Progenitor cell of endocrine pancreas (in vitro differentiated cells): ENCODE measurements around the gene EFNB2. TPM values are rescaled to one million over a fixed set of nuclear protein-coding genes. Genes with fewer than 3 reads are reported as not detected.

Experiments used
- DNase-seq: peaks from one replicate; pipeline ENCODE4 v3.0.0; 2021; ENCODE audit warnings: low spot score; ENCODE audit not compliant: unreplicated experiment
- H3K27ac Mint-ChIP-seq: 2 replicates; pipeline ENCODE4 v1.8.0; 2021; ENCODE audit warnings: mild to moderate bottlenecking, moderate library complexity, mixed read lengths
- H3K27me3 Mint-ChIP-seq: 2 replicates; pipeline ENCODE4 v1.8.0; 2021; ENCODE audit warnings: mixed read lengths
- H3K36me3 Mint-ChIP-seq: 2 replicates; pipeline ENCODE4 v1.8.0; 2022; ENCODE audit warnings: mixed read lengths; ENCODE audit not compliant: insufficient read depth
- H3K4me1 Mint-ChIP-seq: 2 replicates; pipeline ENCODE4 v1.8.0; 2021; ENCODE audit warnings: low read depth, mixed read lengths
- H3K4me3 Mint-ChIP-seq: 2 replicates; pipeline ENCODE4 v1.8.0; 2021; ENCODE audit warnings: low read depth, mild to moderate bottlenecking, moderate library complexity, mixed read lengths
- H3K9me3 Mint-ChIP-seq: 2 replicates; pipeline ENCODE4 v1.8.0; 2021; ENCODE audit warnings: low read depth, mixed read lengths
- total RNA-seq: library from RNA; stranded (reverse); gene quantifications from 2 replicates; pipeline ENCODE4 v1.2.1, GENCODE V29; 2021
- TF ChIP-seq, protein P1 (sequence below): fragments of 200-600 bp; sonication (generic); IDR thresholded peaks from one replicate; pipeline ENCODE4 v1.5.0; 2021; ENCODE audit warnings: antibody characterized with exemption, mild to moderate bottlenecking; ENCODE audit not compliant: unreplicated experiment

EFNB2 gene
- total RNA-seq, 1 donor from 2014 or later = 44.2 TPM

DNA sequence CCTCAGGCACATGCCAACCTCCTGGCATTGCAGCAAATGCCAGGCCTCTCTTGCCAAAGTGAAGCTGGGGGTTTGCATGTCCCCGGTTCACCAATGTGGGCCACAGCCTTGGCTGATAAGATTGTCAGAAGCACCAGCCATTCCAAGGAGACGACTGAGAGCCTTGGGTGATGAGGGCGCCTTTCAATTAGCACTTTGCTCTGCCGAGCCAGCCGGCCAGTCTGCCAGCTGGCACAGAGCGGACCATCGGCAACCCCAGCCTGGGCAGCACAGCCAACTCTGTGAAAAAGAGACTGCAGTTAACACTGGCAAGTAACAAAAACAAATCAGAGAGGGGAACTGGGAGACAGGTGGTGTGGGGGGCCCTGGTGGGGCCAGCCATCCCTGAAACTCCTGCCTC is 67.3 kb downstream of the EFNB2 start:
- no peak overlapping the region for H3K4me3 Mint-ChIP-seq

DNA sequence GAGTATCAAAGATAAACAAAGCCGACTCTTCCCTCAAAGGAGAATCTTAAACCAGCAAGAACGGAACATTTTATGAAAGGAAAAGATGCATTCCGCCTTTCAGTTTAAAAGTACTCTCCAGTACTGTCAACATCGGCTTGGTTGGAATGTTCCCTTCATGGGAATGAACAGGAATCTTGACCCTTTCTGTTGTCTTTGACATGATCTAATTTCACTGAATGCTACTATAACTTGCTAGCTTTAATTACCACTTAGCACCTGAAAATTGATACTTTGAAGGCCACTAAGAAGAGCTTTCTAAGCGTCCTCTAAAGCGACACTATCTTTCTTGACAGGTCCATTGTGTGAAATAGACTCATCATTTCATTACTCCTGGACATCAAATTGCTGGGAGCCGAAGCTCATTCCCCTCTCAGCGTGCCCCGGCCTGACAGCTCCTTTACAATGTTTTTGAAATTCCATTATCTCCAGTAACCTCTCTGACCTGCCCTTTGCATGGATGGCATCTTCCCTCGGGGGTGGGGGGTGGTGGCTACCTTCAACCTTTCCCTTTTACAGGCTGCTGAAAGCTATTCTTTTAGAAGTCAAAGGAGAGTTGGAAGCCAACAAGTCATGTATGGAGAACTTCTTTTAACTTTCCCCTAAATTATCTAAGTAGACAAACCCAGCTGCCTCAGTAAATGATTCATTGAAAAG is 67.9 kb downstream of the EFNB2 start:
- TF ChIP-seq, protein P1, sequence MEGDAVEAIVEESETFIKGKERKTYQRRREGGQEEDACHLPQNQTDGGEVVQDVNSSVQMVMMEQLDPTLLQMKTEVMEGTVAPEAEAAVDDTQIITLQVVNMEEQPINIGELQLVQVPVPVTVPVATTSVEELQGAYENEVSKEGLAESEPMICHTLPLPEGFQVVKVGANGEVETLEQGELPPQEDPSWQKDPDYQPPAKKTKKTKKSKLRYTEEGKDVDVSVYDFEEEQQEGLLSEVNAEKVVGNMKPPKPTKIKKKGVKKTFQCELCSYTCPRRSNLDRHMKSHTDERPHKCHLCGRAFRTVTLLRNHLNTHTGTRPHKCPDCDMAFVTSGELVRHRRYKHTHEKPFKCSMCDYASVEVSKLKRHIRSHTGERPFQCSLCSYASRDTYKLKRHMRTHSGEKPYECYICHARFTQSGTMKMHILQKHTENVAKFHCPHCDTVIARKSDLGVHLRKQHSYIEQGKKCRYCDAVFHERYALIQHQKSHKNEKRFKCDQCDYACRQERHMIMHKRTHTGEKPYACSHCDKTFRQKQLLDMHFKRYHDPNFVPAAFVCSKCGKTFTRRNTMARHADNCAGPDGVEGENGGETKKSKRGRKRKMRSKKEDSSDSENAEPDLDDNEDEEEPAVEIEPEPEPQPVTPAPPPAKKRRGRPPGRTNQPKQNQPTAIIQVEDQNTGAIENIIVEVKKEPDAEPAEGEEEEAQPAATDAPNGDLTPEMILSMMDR = no peak
- DNase-seq = no peak
- Mint-ChIP-seq H3K36me3 (no peaks in the 10 kb centered on the region), H3K4me1 (peaks cover 7% of the 10 kb centered on the region), H3K4me3 (no peak overlapping the region), H3K27me3 (peaks cover 33% of the 10 kb centered on the region), H3K9me3 (no peaks in the 10 kb centered on the region), H3K27ac (no peak overlapping the region)

More for the DNA sequence above, 67.3 kb downstream of the EFNB2 start:
- DNase-seq = no peak
- H3K27me3 Mint-ChIP-seq = peaks cover 34% of the 10 kb centered on the region
- H3K27ac Mint-ChIP-seq = peak overlapping the region; percentile 11
- TF ChIP-seq, protein P1 = no peak
- H3K4me1 Mint-ChIP-seq = peaks cover 11% of the 10 kb centered on the region
- H3K9me3 Mint-ChIP-seq = no peaks in the 10 kb centered on the region
- H3K36me3 Mint-ChIP-seq = no peaks in the 10 kb centered on the region

- no peak overlapping the region for H3K27ac Mint-ChIP-seq
- H3K4me3 Mint-ChIP-seq = no peak overlapping the region
- H3K36me3 Mint-ChIP-seq = no peaks in the 10 kb centered on the region
- no peaks in the 10 kb centered on the region for H3K9me3 Mint-ChIP-seq
- TF ChIP-seq, protein P1 = no peak
- H3K4me1 Mint-ChIP-seq = peaks cover 2% of the 10 kb centered on the region
- no peak for DNase-seq
- H3K27me3 Mint-ChIP-seq = peaks cover 31% of the 10 kb centered on the region
Observed at GRCh38 chr13:106466691-106467426, 68.6 kb downstream of the EFNB2 start.

DNA sequence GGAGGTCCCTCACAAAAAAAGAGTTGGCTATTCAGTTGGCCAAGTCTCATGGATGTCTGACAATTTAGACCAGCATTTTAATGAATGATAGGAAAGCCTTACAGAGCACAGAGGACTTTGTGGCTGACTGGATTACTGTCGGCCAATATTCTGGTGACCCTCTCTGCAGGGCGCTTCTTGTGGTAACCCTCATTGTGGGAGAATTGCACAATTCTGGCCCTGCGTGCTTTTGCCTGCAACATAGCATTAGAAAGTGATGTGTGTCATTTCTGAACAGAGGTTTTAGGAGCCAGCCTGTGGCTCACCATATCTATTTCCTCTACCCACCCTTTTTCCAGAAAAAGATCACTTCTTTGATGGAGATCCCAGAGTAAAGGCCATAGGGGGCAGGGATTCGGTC is 71.4 kb downstream of the EFNB2 start:
- Mint-ChIP-seq H3K4me1 (peaks cover 2% of the 10 kb centered on the region), H3K27ac (no peak overlapping the region), H3K36me3 (no peaks in the 10 kb centered on the region), H3K4me3 (no peak overlapping the region), H3K9me3 (no peaks in the 10 kb centered on the region), H3K27me3 (peaks cover 19% of the 10 kb centered on the region)
- TF ChIP-seq, protein P1 = no peak
- DNase-seq = no peak

DNA sequence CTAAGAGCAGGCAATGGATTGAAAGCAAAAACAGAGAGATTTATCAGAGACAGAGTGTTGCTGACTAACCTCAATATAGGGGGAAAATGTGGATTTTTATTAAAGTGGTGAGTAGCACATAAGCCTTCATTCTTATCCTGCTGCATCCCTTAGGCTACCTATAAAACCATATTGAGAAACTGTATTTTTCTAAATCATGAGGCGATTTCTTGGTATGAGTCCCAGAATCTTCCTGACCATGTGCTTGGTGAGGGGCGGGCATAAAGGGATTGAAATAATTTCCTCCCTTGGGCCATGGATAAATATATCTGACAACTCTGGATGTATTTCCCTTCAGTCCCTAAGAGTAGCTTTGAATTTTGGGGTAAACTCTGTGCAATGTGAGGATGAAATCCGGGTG is 72.8 kb downstream of the EFNB2 start:
- peaks cover under 1% of the 10 kb centered on the region for H3K4me1 Mint-ChIP-seq
- no peak for DNase-seq
- TF ChIP-seq, protein P1 = no peak
- H3K9me3 Mint-ChIP-seq = no peaks in the 10 kb centered on the region
- no peaks in the 10 kb centered on the region for H3K36me3 Mint-ChIP-seq
- H3K27me3 Mint-ChIP-seq = peaks cover 11% of the 10 kb centered on the region
- H3K4me3 Mint-ChIP-seq = no peak overlapping the region
- H3K27ac Mint-ChIP-seq = no peak overlapping the region
